ENCODE results near the gene ARHGAP15. TPM values are rescaled to one million over a fixed set of nuclear protein-coding genes. Genes with fewer than 3 reads are reported as not detected.

ARHGAP15 gene
- total RNA-seq, 1 donor from 2014 or later = not detected

- Mint-ChIP-seq H3K27ac (ENCODE audit: unreplicated experiment) (no peak overlapping the region), H3K4me3 (ENCODE audit: unreplicated experiment) (no peak overlapping the region), H3K4me1 (ENCODE audit: unreplicated experiment) (no peaks in the 10 kb centered on the region), H3K27me3 (ENCODE audit: unreplicated experiment) (no peaks in the 10 kb centered on the region), H3K9me3 (ENCODE audit: unreplicated experiment) (no peaks in the 10 kb centered on the region), H3K36me3 (ENCODE audit: unreplicated experiment) (no peaks in the 10 kb centered on the region)
- TF ChIP-seq CTCF (IDR thresholded peaks at IDR 0.05) = no peak
- no peak for DNase-seq (ENCODE audit: extremely low spot score, unreplicated experiment)
Observed at GRCh38 chr2:143732871-143733270, 603.7 kb downstream of the ARHGAP15 start.

- Mint-ChIP-seq H3K27me3 (ENCODE audit: unreplicated experiment) (no peaks in the 10 kb centered on the region), H3K4me3 (ENCODE audit: unreplicated experiment) (no peak overlapping the region), H3K9me3 (ENCODE audit: unreplicated experiment) (no peaks in the 10 kb centered on the region), H3K4me1 (ENCODE audit: unreplicated experiment) (no peaks in the 10 kb centered on the region), H3K36me3 (ENCODE audit: unreplicated experiment) (no peaks in the 10 kb centered on the region), H3K27ac (ENCODE audit: unreplicated experiment) (no peak overlapping the region)
- no peak for TF ChIP-seq CTCF (IDR thresholded peaks at IDR 0.05)
- no peak for DNase-seq (ENCODE audit: extremely low spot score, unreplicated experiment)
Observed at GRCh38 chr2:143734507-143734906, 605.3 kb downstream of the ARHGAP15 start.

GRCh38 chr2:143736904-143737303 lies 607.7 kb downstream of the ARHGAP15 start:
- Mint-ChIP-seq H3K4me3 (ENCODE audit: unreplicated experiment) (no peak overlapping the region), H3K9me3 (ENCODE audit: unreplicated experiment) (no peaks in the 10 kb centered on the region), H3K36me3 (ENCODE audit: unreplicated experiment) (no peaks in the 10 kb centered on the region), H3K27ac (ENCODE audit: unreplicated experiment) (no peak overlapping the region), H3K4me1 (ENCODE audit: unreplicated experiment) (peaks cover 2% of the 10 kb centered on the region), H3K27me3 (ENCODE audit: unreplicated experiment) (no peaks in the 10 kb centered on the region)
- no peak for DNase-seq (ENCODE audit: extremely low spot score, unreplicated experiment)
- TF ChIP-seq CTCF (IDR thresholded peaks at IDR 0.05) = no peak

- no peaks in the 10 kb centered on the region for H3K9me3 Mint-ChIP-seq (ENCODE audit: unreplicated experiment)
- H3K4me3 Mint-ChIP-seq (ENCODE audit: unreplicated experiment) = no peak overlapping the region
- TF ChIP-seq CTCF (IDR thresholded peaks at IDR 0.05) = no peak
- no peak for DNase-seq (ENCODE audit: extremely low spot score, unreplicated experiment)
- H3K36me3 Mint-ChIP-seq (ENCODE audit: unreplicated experiment) = no peaks in the 10 kb centered on the region
- peaks cover 13% of the 10 kb centered on the region for H3K4me1 Mint-ChIP-seq (ENCODE audit: unreplicated experiment)
- H3K27me3 Mint-ChIP-seq (ENCODE audit: unreplicated experiment) = no peaks in the 10 kb centered on the region
- no peak overlapping the region for H3K27ac Mint-ChIP-seq (ENCODE audit: unreplicated experiment)
Observed at GRCh38 chr2:143740431-143740830, 611.2 kb downstream of the ARHGAP15 start.

GRCh38 chr2:143741205-143741604 lies 612.0 kb downstream of the ARHGAP15 start:
- H3K4me1 Mint-ChIP-seq (ENCODE audit: unreplicated experiment) = peaks cover 13% of the 10 kb centered on the region
- H3K27ac Mint-ChIP-seq (ENCODE audit: unreplicated experiment) = no peak overlapping the region
- no peak overlapping the region for H3K4me3 Mint-ChIP-seq (ENCODE audit: unreplicated experiment)
- H3K9me3 Mint-ChIP-seq (ENCODE audit: unreplicated experiment) = no peaks in the 10 kb centered on the region
- H3K36me3 Mint-ChIP-seq (ENCODE audit: unreplicated experiment) = no peaks in the 10 kb centered on the region
- TF ChIP-seq CTCF (IDR thresholded peaks at IDR 0.05) = no peak
- no peak for DNase-seq (ENCODE audit: extremely low spot score, unreplicated experiment)
- H3K27me3 Mint-ChIP-seq (ENCODE audit: unreplicated experiment) = no peaks in the 10 kb centered on the region

All from osteocyte (in vitro differentiated cells).